GM18502 (cell line): Measurements from ENCODE around the gene CREB5.

Experiments
- ATAC-seq: cut with Tn5 transposase; IDR thresholded peaks from one replicate; pipeline ENCODE4 v1.9.1; 2021; ENCODE audit warnings: mild to moderate bottlenecking; ENCODE audit not compliant: unreplicated experiment, poor library complexity

The CREB5 gene

DNA sequence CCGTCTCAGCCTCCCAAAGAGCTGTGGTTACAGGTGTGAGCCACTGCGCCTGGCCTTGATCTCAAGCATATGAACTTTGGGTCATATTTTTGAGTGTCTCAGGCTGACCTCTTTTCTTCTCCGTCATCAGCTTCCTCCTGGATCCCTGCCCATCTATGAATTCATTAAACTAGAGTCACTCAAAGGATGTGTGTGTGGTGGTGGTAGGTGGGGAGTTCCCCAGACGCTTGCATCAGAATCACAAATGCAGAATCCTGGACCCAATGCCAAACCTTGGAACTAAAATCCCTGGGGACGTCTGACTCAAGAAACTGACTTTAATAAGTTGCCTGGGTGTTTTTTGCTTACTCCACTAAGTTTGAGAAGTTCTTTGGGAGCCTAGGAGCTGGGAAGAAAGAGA, 6.7 kb upstream of the CREB5 start:
- ATAC-seq = no peak

DNA sequence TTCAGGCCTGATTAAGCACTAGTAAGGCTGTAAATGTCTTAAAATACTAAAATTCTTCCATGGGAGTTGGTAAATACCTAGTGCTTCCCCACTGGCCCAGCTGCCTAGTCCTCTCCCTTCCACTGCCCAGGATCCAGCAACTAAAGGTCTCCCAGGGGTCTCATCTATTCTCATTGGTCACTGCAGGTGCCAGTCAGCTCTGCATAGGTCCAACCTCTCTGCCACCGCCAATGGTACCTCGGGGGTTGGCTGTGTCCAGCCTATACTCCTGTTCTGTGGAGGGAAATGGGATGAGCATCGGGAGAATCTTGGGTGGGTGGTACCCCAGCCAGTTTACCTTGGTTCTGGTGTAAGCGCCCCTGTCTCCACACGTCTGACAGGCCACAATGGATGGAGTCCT, 6.1 kb upstream of the CREB5 start:
- no peak for ATAC-seq

DNA sequence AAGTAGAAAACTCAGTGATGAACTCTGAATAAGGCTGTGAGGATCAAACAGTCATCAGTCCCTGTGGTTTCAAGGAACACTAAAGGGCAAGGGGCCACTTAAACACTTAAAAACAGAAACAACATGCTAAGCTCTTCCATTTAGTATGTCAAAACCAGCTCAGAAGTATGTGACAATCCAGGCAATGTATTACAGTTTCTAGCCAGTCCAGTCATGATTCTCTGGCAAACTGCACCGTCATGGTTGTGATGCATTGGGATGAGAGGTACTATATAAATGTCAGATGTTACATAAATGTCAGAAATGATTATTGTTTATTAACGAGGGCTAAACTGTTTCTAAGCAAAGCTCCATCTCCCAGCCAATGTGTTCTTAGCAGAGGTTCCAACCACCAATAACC, 4.7 kb upstream of the CREB5 start:
- ATAC-seq = no peak

DNA sequence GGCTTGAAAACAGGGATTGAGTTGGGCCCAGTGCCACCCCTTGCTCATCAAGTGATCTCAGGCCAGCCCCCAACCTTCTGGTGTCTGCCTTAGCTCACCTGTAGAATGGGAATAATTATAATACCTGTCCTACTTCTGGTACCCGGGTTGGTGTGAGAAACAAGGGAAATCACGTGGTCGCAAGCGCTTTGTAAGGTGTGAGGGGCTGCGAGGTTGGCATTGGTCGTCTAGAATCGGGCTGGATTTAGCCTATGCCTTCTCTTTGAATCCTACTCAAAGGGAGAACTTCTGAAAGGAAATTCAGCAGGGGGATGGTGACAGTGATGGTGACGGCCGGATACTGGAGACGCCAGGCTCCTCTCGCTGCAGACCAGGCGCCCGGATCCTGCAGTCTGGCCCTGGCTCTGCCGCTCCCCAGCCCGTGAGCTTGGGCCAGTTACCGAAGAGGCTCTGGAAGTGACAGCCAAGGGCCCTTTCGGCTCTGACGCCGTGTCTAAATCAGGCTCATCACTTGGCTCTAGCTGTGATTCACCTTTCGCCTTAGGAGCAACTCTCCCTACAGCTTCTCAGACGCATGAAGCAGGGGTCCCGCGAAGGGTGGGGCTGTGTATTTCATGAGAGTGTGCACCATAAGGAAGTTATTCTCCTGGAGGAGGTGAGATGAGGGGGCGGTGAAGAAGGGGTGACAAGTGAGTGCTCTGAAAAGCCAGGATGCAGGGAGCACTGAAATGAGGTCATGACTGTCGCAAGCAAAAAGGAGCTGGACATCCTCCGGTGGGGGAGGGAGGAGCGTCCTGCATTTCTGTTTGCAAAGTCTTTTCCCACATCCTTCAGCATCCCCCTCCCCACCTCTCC, 4.0 kb upstream of the CREB5 start:
- ATAC-seq = no peak

DNA sequence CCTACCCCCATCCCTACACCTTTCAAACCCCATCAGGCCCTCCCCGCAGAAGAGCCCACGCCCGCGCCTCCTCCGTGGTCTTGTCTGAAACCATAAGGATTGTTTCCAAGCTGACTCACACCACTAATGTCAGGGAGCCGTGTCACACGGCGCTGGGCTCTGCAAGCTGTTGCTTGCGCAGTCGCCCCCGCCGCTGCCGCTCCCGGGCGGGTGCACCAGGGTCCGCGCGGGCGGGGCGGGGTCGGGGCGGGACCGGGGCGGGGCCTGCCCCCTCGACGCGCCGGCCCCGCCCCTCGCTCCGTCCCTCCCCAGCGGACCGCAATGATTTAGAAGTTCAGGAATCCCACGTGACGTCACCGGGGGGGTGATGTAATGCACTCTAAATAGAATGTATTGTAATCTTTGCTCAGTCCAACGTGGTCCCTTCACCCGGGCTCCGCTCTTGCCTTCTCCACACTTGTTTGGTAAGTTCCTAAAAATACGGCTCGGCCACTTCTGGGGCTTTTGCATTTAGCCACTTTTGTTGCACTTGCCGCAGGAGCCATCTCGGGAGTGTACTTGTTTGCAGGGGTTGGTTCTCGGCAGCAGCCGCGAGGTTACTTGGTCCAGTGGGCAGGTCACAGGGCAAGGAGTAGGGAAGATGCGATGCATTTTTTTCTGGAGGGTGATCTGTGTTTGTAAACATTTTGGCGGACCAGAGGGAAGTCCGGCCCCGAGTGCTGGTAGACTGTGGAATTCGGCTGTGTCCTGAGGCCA, 3.2 kb upstream of the CREB5 start:
- peak; percentile 50 for ATAC-seq

DNA sequence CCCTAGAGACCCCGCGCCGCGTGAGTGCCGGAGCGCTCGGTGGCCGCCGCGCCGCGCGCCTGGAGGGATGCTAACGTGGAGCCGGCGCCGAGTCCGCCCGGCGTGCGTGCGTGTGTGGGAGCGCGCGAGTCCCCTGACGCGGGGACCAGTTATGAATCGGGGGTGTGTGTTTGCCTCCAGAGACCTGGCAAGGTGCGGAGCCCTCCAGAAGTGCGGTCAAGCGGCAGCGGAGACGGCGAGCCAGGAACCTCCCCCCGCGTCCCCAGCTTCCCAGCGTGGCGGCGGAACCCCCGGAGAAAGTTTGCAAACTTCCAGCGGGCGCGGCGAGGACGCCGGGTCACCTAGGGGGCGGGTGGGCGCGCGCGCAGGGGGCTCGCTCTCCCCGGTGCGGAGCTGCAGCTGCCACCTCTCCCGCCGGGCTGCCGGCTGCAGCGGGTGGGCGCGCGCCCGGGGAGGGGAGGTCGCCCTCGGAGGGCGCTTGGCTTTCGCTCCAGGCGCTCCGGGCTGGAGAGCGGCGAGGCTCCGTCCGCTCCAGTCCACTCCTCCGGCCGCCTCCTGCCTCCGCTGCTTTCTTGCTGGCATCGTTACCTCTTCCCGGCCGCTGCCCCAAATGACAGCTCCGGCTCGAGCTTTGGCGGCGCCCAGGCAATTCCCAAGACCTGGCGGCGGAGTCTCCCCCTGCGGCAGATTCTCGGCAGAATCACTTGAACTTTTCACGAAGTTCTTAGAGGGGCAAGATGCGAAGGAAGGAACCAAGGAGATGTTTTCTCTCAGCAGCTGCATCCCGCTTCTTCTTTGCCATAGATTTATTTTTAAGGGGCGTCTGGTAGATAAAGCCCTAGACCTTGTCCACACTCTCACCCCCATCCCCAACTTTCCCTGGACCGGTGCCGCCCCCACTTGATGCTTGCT, 2.3 kb upstream of the CREB5 start:
- ATAC-seq = no peak

DNA sequence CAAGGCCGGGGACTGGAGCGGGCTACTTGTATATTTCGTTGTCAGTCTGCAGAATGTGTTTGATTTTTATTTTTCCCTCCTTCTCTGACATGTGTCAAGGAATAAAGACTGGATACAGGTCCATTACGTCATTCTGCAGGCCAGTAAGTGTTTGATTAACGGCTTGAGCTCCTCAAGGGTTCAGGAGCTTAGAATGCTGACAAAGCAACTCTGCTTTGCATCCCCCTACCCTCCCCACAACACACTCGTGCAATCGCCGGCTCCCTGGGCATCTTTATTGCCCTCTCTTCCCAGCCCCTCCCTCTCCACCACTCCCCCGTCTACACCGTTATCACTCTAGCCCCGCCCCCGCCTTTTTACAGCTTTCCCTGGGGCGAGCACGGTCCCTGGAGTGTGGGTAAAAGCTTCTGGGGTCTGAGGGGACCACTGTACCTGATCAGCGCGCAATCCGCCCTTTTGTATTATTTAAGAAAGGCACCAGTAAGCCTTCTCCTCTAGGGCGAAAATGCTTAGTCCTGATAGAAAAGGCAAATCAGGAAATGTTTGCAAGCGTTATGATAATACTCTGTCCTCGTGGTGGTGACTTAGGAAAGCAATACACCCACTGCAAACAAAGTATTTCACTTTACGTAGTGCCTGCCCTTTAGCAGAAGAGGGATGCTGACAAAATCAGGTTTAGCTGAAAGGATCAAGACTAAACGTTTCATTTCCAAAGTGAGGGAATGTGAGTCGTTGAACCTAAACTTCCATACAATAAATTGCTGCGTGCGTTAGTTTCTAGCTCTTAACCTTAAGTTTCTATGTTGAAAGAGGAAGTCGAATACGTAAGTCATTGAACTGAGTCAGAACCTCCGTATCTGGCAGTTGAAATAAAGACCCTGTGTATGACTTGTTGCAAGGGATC, 1.4 kb upstream of the CREB5 start:
- ATAC-seq = no peak

DNA sequence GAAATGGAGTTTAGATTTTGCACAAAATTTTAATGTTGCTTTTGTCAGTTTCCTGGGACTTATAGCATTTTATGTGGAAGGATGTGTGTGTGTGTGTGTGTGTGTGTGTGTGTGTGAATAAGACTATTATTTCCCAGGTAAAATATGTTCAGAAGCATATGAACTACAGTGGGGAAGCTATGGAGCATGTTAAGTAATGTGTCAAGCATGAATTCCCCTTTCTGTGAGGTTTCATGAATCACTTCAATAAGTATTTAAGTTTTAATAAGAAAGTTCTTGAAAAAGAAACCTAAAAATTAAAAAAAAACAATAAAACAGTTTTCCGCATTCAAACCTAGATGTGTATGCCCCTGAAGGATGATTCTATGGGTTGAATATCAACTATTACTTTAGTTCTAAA, 693 bp downstream of the CREB5 start:
- no peak for ATAC-seq

DNA sequence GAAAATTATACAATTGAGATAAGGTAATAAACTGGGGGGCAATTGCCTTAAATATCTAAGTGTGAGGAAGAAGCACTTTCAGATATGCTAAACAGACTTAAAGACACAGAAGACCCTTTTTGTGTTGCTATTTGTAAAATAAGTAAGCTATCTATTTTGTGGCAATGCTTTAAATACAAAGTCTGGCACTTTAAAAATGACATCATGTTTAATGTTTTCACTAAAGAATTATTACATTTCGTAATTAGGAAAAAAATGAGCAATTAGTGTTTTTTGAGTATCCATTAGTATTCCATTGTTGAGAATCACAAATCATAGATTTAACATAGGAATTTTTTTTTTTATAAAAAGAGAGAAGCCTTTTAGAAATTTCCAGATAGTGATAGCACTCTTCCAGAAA, 2.1 kb downstream of the CREB5 start:
- ATAC-seq = no peak

DNA sequence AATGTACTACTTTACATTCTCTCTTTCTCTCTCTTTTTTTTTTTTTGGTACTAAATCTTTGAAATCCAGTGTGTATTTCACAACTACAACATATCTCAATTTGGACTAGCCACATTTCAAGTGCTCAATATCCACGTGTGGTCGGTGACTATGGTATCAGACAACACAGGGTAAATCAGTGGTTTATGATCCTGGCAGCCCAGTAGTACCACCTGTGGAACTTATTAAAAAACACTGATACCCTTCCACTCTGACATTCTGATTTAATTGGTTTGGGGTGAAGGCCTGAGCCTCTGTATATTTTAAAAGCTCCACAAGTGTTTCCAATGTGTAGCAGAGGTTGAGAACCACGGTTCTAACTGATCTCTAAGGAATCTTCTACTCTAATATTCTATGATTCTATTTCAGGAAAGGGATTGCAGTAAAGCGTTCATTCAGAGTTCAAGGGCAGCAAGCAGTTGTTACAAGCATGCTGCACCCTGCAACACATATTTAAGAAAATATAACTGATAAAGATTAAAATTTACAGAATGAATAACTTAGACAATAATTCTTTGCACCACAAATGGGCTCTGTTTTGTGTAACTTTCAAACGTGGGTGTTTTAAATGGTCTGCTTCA, 5.1 kb downstream of the CREB5 start:
- no peak for ATAC-seq

DNA sequence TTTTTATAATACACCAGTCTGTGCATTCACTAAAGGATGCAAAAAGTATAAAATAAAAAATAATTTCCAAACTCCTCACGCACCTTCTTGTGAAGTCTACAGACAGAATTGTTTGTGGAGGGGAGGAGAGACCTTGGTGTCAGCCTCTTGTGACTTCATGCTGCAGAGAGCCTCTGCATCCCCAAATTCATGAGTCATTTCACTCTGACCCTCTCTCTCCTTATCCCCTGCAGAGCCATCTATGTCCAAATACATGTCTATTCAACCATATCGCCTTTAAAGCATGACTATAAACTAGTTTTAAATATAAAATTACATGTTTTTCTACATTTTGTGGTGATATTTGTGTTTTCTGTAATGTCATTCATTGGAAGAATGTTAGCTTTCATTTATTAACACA, 6.0 kb downstream of the CREB5 start:
- ATAC-seq = no peak

DNA sequence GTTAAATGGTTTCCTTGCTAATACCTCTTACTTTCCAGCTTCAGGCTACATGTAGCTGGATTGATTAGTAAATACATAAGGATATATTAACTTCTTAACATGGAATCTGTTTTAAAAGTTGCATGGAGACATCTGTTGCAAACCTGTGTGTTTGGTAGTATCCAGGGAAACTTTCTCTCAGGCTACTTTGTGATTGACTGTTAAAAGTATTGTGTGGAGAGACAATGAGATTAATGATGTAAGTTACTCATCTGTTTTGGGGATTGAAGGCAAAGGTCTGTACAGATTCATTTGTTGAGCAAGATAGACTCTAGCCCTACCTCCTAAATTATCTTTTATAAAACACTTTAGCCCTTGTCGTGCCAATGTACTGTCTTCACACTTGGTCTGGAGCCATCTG, 6.6 kb downstream of the CREB5 start:
- ATAC-seq = no peak

DNA sequence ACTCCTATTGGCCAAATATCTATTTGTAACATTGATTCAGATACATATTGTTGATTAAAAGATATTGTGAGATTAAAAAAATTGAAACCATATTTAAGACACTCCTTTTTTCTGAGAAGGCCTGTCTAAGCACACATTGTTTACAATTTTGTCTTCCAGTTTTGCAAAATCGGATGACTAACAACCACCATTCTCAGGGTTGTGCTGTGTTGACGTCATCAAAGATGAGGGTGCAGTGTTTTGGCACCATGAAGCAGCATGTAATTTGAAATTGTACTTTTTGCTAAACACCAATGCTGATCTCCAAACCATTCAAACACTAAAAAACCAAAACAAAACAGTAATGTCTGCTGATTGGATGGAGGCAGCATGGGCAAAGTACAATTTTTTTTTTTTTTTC, 7.4 kb downstream of the CREB5 start:
- no peak for ATAC-seq

DNA sequence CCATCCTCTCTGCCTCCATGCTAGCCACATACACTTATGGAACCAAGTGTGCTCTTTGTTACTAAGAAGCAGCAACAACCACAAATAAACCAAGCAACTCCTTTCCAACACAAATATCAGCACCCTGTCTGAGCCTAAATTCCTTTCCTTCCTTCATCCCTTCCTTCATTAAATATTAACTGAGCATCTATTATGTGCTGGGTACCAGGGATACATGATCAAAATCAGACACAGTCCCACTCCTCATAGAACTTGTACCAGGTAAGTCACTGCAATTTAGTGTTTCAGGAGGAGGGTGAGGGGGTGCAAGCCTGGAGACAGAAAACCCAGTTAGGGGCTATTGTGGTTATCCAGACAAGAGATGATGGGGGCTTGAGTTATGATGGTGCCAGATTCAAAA, 10.8 kb downstream of the CREB5 start:
- no peak for ATAC-seq

DNA sequence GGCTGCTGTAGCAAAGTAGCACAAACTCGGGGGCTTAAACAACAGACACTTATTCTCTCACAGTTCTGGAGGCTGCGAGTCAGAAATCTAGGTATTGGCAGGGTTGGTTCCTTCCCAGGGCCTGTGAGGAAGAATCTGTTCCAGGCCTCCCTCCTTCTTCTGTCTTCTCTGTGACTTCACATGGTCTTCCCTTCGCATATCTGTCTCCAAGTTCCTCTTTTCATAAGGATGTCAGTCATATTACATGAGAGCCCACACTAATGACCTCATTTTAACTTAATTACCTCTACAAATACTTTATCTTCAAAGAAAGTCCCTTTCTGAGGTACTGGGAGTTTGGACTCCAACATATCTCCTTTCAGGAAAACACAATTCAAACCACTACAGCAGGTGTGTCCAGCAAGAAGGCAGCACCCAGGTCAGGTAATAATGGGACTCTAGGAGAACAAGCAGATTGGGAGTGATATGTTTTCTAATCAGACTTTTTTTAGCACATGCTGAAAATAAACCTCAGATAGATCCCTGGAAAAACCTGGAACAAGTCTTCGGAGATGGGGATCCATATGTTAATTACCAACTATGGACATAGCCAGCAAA, 11.7 kb downstream of the CREB5 start:
- ATAC-seq = no peak

DNA sequence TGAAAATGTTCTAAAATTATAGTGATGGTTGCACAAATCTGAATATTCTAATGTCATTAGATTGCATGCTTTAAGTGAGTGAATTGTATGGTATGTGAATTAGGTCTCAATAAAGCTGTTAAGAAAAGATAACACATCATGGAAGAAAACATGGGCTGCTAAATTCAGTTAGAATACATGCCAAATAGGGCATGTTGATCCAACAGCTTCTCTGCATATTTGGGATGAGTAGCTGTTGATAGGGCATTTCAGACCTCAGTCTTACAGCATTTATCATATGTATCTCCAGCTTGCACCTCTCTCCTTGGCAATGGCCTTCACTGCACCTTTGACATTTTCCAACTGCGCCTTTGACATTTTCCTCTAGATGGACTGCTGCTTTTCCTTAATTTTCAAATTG, 13.2 kb downstream of the CREB5 start:
- ATAC-seq = no peak

DNA sequence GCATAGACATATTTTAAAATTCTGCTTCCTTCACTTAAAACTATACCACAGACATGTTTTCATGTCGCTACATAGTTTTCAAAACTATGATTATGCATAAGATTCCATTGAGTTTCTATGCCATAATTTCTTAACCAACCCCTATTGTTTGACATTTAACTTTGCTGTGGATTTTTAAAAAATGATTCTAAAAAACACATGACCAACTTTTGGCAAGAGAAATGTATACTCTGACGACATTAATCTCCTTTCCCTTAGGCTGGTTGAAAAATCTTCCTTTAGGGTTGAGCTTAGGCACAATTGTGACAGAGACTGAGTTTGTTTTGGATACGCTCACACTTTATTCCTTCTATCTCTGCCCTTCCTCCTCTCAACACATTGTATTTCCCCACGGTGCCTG, 14.9 kb downstream of the CREB5 start:
- ATAC-seq = no peak

DNA sequence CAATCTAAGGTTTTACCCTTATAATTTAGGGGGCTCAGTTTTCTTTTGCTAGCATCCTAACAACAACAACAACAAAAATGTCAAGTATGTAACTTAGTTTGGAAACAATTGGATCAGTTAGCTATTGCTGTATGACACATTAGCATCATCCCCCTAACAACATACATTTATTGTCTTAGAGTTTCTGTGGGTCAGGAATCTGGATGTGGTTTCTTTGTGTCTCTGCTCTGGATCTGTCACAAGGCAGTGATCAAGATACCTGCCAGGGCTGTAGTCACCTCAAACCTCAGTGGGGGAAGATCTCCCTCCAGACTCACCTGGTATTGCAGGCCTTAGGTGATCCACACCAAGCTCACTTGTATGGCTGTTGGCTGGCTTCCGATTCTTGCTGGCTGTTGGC, 18.3 kb downstream of the CREB5 start:
- ATAC-seq = no peak

DNA sequence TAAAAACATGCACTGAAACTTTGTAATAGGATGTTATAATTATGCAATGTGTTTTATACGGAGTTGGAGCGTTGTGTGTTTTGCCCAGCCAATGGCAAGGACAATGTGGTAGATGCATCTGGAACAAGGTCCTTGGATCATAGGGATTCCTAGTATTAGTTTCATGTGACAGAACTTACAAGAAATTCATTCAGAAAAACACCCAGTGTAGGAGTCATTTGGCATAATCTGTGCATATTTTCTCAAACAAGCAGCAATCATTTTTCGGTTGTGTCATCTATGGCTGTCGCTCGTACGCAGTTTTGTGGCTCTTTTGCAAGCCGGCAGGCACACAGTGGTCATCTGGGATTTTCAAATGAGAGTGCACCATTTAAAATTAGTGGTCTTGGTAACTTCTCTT, 19.8 kb downstream of the CREB5 start:
- ATAC-seq = no peak
